GM18907 (cell line): Measurements from ENCODE around the gene DUSP16.
"Not testable (repeated sequence)": the region's sequence is repeated elsewhere in the genome, so short reads cannot be mapped to it uniquely, and the experiment has no call there.

Source experiments
- ATAC-seq: cut with Tn5 transposase; IDR thresholded peaks from one replicate; pipeline ENCODE4 v1.9.1; 2021; ENCODE audit warnings: mild to moderate bottlenecking, moderate library complexity; ENCODE audit not compliant: unreplicated experiment

Gene DUSP16

GRCh38 chr12:12585115-12585863 is 22.6 kb upstream of the DUSP16 start:
- ATAC-seq: no peak

DNA sequence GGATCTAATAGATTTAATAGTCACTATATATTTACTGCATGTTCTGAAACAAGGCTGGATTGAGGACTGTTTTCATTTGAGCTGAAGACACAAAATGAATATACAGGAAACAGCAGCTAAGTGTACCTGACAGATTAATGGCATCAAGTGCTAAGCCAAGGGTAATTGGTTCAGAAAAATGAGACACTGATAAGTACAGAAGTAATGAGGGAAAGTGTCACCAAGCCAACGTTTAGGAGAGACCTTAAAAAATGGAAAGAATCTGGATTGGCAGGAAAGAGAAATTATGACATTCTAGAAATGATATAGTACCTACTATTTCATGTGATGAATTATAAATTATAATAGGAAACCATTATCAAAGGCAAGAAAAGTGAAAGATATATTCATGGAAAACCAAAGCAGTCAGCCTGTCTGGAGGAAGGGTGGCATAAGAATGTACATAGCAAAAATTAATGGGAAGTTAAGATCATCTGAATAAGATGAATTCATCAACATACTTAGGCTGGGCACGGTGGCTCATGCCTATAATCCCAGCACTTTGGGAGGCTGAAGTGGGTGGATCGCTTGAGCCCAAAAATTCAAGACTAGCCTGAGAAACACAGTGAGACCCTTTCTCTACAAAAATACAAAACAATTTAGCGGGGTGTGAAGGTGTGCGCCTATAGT is 21.0 kb upstream of the DUSP16 start:
- no peak for ATAC-seq

DNA sequence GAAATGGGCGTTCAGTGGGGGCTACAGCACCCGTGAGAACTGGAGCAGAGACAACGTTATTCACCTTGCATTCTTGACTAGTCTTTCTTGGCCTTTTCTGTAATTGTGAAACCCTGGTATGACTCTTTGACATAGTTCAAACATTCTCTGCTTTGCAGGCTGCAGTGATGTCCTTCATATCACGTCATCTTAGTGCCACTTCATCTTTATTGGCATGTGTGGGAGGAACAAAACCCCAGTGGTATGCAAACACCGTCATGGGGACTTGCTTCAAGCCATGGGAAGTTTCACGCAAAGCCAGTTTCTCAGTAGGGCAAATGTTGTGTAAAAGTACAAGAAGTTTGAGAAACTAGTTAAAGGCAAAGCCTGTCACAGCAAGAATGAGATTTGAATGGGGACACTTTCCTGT is 20.2 kb upstream of the DUSP16 start:
- peak; percentile 90 for ATAC-seq

DNA sequence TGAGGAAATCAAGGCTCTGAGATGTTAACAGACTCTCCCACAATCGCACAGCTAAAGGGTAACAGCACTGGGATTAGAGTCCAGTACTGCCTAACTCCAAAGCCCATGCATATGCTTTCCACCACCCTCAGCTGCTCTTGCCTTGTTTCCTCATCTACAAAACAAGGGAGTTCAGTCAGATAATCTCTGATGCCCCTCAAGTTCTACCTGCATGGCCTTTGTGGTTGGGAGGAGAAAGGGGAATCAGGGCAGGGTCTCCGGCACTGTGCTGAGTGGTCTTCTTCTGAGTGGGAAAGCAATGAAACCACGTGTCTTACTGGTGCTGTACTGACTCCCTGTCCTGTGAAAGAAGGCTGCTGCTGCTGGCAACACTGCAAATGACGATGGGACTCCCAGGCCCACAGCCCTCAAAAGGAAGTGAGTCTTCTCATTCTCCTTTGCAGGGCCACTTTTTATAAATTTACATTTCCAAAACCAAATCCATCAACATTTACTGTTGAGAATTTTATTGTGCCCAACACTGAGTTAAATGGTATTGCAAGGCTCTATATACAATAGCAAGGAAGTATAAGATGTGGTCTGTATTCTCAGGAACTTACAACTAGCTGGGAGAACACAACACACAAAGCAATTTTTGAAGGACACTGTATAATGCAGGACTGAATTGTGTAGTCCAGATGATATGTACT is 19.7 kb upstream of the DUSP16 start:
- peak; percentile 39 for ATAC-seq

GRCh38 chr12:12580716-12581115 is 18.1 kb upstream of the DUSP16 start:
- ATAC-seq: not testable (repeated sequence)

DNA sequence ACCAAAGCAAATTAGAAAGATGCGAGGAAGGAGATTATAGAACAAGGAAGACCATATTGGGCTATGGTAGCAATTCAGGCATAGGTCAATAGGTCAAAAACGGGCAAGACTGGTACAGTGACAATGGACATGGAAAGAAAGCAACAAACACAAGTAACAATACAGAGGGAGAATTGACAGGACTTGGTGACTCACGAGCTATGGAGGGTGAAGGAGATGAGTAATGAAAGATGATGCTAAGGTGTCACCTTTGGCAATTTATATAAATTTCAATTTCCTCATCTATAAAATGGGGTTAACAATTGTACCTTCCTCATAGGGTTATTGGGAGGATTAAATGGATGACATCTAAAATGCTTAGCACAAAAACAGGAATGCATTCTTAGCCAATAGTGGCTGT is 15.1 kb upstream of the DUSP16 start:
- no peak for ATAC-seq

DNA sequence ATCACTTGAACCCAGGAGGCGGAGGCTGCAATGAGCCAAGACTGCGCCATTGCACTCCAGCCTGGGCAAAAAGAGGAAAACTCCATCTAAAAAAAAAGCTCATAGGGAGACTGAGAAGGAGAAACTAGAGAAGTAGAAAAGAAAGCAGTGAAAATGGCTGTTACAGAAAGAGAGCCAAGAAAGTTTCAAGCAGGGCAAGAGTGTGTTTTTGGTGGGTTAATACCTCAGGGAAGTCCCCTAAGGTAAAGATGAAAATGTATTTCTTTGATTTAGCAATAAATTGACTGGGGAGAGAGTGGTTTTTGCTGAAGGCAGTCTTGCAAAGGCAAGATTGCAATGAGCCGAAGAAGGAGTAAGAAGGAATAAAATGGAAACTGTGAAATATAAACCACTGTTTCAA is 10.0 kb upstream of the DUSP16 start:
- ATAC-seq: no peak

DNA sequence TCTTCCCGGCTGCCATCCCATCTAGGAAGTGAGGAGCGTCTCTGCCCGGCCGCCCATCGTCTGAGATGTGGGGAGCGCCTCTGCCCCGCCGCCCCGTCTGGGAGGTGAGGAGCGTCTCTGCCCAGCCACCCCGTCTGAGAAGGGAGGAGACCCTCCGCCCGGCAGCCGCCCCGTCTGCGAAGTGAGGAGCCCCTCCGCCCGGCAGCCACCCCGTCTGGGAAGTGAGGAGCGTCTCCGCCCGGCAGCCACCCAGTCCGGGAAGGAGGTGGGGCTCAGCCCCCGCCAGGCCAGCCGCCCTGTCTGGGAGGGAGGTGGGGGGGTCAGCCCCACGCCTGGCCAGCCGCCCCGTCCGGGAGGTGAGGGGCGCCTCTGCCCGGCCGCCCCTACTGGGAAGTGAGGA is 3.3 kb upstream of the DUSP16 start:
- ATAC-seq: not testable (repeated sequence)

DNA sequence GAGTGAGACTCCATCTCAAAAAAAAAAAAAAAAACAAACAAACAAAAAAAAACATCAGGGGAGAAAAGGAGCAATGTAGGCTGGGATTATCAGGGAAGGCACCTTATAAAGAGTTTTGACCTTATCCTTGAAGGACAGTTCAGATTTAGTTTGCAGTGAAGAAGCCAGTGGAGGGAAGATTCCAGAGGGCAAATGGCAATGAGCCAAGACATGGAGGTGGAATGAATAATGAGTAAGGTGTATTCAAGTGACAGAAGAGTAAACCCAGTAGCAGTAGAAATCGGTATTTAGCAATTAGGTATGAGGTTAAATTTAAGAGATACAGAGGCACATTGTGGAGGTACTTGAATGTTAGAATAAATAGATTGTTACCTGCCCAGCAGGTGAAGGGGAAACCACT is 2.2 kb upstream of the DUSP16 start:
- ATAC-seq: no peak

GRCh38 chr12:12563290-12563928 is 746 bp upstream of the DUSP16 start:
- no peak for ATAC-seq

GRCh38 chr12:12562016-12562483 is 613 bp downstream of the DUSP16 start:
- no peak for ATAC-seq

DNA sequence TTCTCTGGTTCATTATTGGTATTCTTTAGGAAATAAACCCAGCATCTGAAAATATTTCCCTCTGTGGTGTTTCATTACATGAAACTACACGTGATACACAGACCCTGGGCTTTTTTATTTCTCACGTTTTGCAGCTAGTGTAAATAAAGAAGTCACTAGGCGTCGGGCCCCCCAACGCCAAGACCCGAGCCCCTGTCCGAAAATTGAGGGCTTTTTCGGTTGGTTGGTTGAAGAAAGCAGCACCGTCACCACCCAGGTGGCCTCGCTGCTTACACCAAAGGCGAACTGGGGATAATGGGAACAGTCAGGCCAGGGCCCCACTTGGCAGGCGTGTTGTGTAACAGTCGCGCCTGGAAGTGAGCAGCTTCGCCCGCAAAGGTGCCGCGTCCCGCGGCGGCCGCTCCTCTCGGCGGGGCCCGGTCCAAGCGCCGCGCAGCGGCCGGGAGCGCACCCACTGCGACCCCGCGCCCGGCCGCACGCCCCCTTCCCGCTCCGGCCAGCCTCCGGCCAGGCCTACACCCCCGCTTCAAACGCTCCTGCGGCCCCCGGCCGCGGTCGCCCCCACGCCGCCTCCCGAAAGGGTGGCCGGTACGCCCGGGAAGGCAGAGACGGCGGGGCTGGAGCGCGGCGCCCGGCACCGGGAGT is 1.2 kb downstream of the DUSP16 start:
- no peak for ATAC-seq

- ATAC-seq: no peak
These were observed 1.9 kb downstream of the DUSP16 start for GRCh38 chr12:12560587-12561370.

- ATAC-seq: no peak
These were observed 2.9 kb downstream of the DUSP16 start for GRCh38 chr12:12559719-12560296.

DNA sequence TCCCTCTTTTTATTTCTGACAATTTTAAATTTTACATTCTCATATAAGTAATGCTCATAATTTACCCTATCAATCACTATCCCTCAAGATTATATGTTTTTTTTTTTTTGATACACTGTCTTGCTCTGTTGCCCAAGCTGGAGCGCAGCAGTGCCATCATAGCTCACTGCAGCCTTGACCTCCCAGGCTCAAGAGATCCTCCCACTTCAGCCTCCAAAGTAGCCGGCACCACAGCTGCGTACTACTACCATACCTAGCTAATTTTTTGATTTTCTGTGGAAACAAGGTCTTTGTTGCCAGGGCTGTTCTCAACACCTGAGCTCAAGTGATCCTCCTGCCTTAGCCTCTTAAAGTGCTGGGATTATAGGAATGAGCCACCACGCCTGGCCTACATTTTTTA is 4.4 kb downstream of the DUSP16 start:
- no peak for ATAC-seq

DNA sequence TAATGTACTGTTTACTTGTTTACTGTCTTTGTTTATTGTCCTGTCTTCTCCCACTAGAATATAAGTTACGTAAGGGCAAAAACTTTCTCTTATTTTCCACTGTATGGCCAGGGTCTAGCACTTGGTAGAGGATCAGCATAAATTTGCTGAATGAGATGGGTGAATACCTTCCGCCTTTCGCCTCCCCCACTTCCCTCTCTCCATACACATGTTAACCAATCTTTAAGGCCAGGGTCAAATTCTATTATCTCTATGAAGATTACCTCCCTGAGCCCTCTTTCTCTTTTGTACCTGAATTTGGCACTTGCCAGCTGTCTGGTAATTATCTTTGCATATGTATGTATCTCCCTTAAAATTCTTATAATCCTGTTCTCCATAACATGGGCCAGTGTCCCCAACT is 4.9 kb downstream of the DUSP16 start:
- ATAC-seq: no peak

GRCh38 chr12:12555656-12556055 is 7.0 kb downstream of the DUSP16 start:
- no peak for ATAC-seq

GRCh38 chr12:12553208-12553785 is 9.4 kb downstream of the DUSP16 start:
- no peak for ATAC-seq

- no peak for ATAC-seq
These were observed 11.5 kb downstream of the DUSP16 start for GRCh38 chr12:12551115-12551514.
